ENCODE results near the gene SDK2. TPM values are rescaled to one million over a fixed set of nuclear protein-coding genes. Genes with fewer than 3 reads are reported as not detected.

The SDK2 gene
- total RNA-seq, 3 donors from 2014 or later (not counting 1 experiment from before 2014, with no cell fraction given), result 0.41 to 0.90 (median 0.49) TPM

- H3K36me3 ChIP-seq (ENCODE audit: control insufficient read depth, insufficient read depth, low read length), result no peaks in the 10 kb centered on the region
- DNase-seq (no peak), ATAC-seq (no peak)
- TF ChIP-seq, protein P1, sequence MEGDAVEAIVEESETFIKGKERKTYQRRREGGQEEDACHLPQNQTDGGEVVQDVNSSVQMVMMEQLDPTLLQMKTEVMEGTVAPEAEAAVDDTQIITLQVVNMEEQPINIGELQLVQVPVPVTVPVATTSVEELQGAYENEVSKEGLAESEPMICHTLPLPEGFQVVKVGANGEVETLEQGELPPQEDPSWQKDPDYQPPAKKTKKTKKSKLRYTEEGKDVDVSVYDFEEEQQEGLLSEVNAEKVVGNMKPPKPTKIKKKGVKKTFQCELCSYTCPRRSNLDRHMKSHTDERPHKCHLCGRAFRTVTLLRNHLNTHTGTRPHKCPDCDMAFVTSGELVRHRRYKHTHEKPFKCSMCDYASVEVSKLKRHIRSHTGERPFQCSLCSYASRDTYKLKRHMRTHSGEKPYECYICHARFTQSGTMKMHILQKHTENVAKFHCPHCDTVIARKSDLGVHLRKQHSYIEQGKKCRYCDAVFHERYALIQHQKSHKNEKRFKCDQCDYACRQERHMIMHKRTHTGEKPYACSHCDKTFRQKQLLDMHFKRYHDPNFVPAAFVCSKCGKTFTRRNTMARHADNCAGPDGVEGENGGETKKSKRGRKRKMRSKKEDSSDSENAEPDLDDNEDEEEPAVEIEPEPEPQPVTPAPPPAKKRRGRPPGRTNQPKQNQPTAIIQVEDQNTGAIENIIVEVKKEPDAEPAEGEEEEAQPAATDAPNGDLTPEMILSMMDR (IDR thresholded peaks at IDR 0.05), result no peak
- no peaks in the 10 kb centered on the region for H3K4me1 ChIP-seq (ENCODE audit: control insufficient read depth, insufficient read depth, low read length)
- Mint-ChIP-seq H3K4me1 (peaks cover 0 to 5% of the 10 kb centered on the region in 2 donors), H3K4me3 (no peak overlapping the region), H3K27ac (no peak overlapping the region), H3K27me3 (ENCODE audit: low read depth in 2 of 2) (peaks cover 0 to 3% of the 10 kb centered on the region in 2 donors), H3K9me3 (no peaks in the 10 kb centered on the region), H3K36me3 (no peaks in the 10 kb centered on the region)
- intact Hi-C loops (cut with micrococcal nuclease), result no loop called here
- 91% methylated on average over 2 of the region's 2 CpGs for WGBS (ENCODE audit: insufficient coverage)
- H3K9me3 ChIP-seq (ENCODE audit: control insufficient read depth, insufficient read depth, low read length), result no peaks in the 10 kb centered on the region
- no peak overlapping the region for H3K4me3 ChIP-seq (ENCODE audit: low read length)
- H3K27ac ChIP-seq (ENCODE audit: low read length), result no peak overlapping the region
- H3K27me3 ChIP-seq (ENCODE audit: control insufficient read depth, insufficient read depth, low read length), result no peaks in the 10 kb centered on the region
Measured at GRCh38 chr17:73301369-73301768, 342.9 kb downstream of the SDK2 start.

- no peaks in the 10 kb centered on the region for H3K36me3 ChIP-seq (ENCODE audit: control insufficient read depth, insufficient read depth, low read length)
- Mint-ChIP-seq H3K9me3 (no peaks in the 10 kb centered on the region), H3K36me3 (no peaks in the 10 kb centered on the region), H3K27ac (no peak overlapping the region), H3K4me3 (no peak overlapping the region), H3K4me1 (peaks cover 0 to 5% of the 10 kb centered on the region in 2 donors), H3K27me3 (ENCODE audit: low read depth in 2 of 2) (peaks cover 0 to 3% of the 10 kb centered on the region in 2 donors)
- ATAC-seq (no peak), DNase-seq (no peak)
- TF ChIP-seq, protein P1 (IDR thresholded peaks at IDR 0.05), result no peak
- intact Hi-C loops (cut with micrococcal nuclease), result no loop called here
- 96% methylated on average over 3 of the region's 3 CpGs for WGBS (ENCODE audit: insufficient coverage)
- no peak overlapping the region for H3K27ac ChIP-seq (ENCODE audit: low read length)
- no peak overlapping the region for H3K4me3 ChIP-seq (ENCODE audit: low read length)
- no peaks in the 10 kb centered on the region for H3K27me3 ChIP-seq (ENCODE audit: control insufficient read depth, insufficient read depth, low read length)
- H3K4me1 ChIP-seq (ENCODE audit: control insufficient read depth, insufficient read depth, low read length), result no peaks in the 10 kb centered on the region
- no peaks in the 10 kb centered on the region for H3K9me3 ChIP-seq (ENCODE audit: control insufficient read depth, insufficient read depth, low read length)
Measured at GRCh38 chr17:73300392-73300791, 343.9 kb downstream of the SDK2 start.

DNA sequence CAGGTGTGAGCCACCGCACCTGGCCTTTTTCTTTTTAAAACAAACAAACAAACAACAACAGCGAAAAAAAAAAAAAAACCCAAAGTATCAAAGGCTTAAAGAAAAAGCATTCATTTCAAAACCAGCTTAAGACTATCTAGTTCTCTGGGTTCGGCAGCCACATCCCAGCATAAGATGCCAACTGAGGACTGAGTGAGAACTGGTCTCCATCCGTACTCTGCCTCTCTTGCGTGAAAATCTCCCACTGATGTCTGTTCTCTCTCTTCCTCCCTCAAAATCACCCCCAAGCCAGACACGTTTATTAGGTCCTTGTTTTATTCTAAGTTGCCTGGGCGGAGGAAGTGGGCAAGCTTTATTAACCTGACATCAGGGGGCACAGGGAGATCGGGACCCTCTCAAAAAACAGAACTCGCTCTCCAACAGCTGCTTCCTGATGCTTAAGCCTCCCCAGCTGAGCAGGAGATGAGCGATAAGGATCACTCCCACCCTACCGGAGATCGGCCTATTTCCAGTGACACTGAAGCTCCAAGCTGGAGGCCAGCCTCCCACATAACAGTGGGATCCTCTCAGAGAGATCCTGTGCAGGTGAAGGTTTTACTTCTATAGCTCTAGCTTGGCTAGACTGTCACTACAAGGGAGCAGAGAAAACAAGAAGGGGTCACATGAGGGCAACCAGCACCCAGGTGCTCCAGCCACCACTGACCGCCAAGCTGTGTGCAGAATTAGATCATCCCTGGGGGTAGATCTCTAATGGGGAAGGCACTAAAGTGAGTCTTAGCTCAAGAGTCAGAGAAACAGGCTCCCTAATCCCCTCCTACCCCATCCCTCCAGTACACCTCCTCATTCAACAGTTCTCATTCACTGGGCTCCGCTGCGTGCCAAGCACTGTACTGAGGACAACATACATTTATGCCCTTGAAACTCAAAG, 346.0 kb downstream of the SDK2 start:
- ATAC-seq, result no peak
- H3K9me3 Mint-ChIP-seq, result no peaks in the 10 kb centered on the region

More for the DNA sequence above, 346.0 kb downstream of the SDK2 start:
- TF ChIP-seq, protein P1 (IDR thresholded peaks at IDR 0.05), result no peak
- Histone ChIP-seq H3K36me3 (ENCODE audit: control insufficient read depth, insufficient read depth, low read length) (no peaks in the 10 kb centered on the region), H3K9me3 (ENCODE audit: control insufficient read depth, insufficient read depth, low read length) (no peaks in the 10 kb centered on the region), H3K4me3 (ENCODE audit: low read length) (no peak overlapping the region), H3K27ac (ENCODE audit: low read length) (no peak overlapping the region), H3K4me1 (ENCODE audit: control insufficient read depth, insufficient read depth, low read length) (no peaks in the 10 kb centered on the region), H3K27me3 (ENCODE audit: control insufficient read depth, insufficient read depth, low read length) (no peaks in the 10 kb centered on the region)
- Mint-ChIP-seq H3K36me3 (no peaks in the 10 kb centered on the region), H3K27me3 (ENCODE audit: low read depth in 2 of 2) (no peaks in the 10 kb centered on the region), H3K27ac (no peak overlapping the region), H3K4me1 (no peaks in the 10 kb centered on the region), H3K4me3 (no peak overlapping the region)
- DNase-seq, result no peak
- intact Hi-C loops (cut with micrococcal nuclease), result no loop called here
- 44% methylated on average over 15 of the region's 15 CpGs for WGBS (ENCODE audit: insufficient coverage)
